Frontal cortex (tissue), 4 donors: ENCODE results near the gene ERN2. TPM values are rescaled to one million over a fixed set of nuclear protein-coding genes. Genes with fewer than 3 reads are reported as not detected.
"Not testable (repeated sequence)": the region's sequence is repeated elsewhere in the genome, so short reads cannot be mapped to it uniquely, and the experiment has no call there.

Source experiments
- DNase-seq, 2 donors: peaks; one replicate each; pipeline ENCODE4 v3.0.0; 2012; ENCODE audit warnings: low spot score in 2 of 2
- FAIRE-seq: peaks from 2 replicates; lab custom pipeline; 2012; peaks lifted over from hg19 to GRCh38; lab: Jason Lieb, UNC
- total RNA-seq: library from RNA; depleted of rRNA; stranded (reverse); fragments of >200 nt; gene quantifications from one replicate; pipeline ENCODE4 v1.2.3, GENCODE V29; 2014
- donor health status: control.
- donor health status: control.
- donor health status: control.

The ERN2 gene
- total RNA-seq: not detected

GRCh38 chr16:23712976-23713375 is at the start of gene ERN2:
Gene ERN2, minus strand, starts transcription at chr16:23713222. Its CDS starts 35 bp downstream, at chr16:23713187.
- DNase-seq (no peak), FAIRE-seq (no peak)

DNA sequence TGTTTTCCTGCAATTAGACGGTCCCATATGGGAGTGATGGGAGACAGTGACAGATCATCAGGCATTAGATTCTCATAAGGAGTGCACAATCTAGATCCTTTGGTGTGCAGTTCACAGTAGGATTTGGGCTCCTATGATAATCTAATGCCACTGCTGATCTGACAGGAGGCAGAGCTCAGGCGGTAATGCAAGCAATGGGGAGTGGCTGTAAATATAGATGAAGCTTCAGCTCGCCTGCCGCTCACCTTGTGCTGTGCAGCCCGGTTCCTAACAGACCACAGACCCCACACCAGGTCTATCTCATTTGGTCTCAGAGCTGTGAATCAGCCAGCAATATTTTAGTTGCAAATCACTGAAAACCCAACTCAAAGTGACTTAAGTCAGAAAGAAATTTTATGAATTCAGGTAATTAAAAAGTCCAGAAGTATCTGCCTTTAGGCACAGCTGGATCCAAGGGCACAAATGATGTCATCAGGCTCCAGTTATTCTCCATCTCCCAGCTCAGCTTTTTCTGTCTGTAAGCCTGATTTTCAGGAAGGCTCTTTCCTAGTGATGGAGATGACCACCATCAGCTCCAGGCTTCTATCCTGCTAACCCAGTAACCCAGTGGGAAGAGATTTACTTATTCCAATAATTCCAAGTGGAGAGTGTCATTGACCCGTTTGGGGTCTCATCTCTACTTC is 45.1 kb upstream of the ERN2 start:
- FAIRE-seq: no peak
- DNase-seq: no peak

- no peak for DNase-seq
- no peak for FAIRE-seq
Measured at GRCh38 chr16:23757116-23757515, 44.1 kb upstream of the ERN2 start.

DNA sequence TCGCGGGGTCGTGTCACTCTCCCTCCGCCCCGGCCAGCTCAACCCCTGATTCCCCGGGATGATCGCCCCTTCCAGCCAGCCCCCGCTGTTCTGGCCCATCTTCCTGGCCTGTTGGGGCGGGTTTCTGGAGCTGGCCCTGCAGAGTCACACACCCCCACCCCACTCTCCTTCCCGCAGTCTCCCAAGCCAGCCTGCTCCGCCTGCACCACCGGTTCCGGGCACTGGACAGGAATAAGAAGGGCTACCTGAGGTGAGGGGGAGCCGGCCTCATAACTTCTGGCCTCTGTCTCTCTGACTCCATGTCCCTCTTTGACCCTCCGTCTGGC is 42.4 kb upstream of the ERN2 start:
- FAIRE-seq: no peak
- DNase-seq: no peak

- no peak for FAIRE-seq
- peak in 1 of 2 donors; percentile 57 for DNase-seq
Measured at GRCh38 chr16:23754594-23755483, 41.8 kb upstream of the ERN2 start, which contains the start of gene CHP2. Gene CHP2, plus strand, starts transcription at chr16:23755026. Its CDS starts 24 bp downstream, at chr16:23755050.

GRCh38 chr16:23753908-23754593 is 41.0 kb upstream of the ERN2 start:
- no peak for FAIRE-seq
- no peak for DNase-seq

- FAIRE-seq, DNase-seq: not testable (repeated sequence)
Measured at GRCh38 chr16:23751053-23751452, 38.0 kb upstream of the ERN2 start.

DNA sequence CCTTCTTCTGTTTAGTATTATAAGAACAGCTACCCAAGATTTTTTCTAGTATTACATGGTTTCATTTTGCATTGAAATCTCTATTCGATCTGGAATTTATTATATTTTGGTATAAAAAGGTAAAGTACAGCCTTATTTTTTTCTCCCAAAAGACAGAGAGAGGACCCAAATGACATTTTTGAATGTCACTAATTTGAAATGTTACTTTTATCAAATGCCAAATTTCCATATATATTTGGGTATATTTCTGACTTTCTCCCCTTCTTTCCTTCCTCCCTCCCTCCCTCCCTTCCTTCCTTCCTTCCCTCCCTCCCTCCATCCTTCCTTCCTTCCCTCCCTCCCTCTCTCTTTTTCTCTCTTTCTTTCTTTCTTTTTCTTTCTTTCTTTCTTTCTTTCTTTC is 35.6 kb upstream of the ERN2 start:
- FAIRE-seq (no peak), DNase-seq (no peak)

GRCh38 chr16:23745263-23745662 is 32.2 kb upstream of the ERN2 start:
- FAIRE-seq (no peak), DNase-seq (no peak)

- no peak for DNase-seq
- no peak for FAIRE-seq
Measured at GRCh38 chr16:23742766-23743165, 29.7 kb upstream of the ERN2 start.

DNA sequence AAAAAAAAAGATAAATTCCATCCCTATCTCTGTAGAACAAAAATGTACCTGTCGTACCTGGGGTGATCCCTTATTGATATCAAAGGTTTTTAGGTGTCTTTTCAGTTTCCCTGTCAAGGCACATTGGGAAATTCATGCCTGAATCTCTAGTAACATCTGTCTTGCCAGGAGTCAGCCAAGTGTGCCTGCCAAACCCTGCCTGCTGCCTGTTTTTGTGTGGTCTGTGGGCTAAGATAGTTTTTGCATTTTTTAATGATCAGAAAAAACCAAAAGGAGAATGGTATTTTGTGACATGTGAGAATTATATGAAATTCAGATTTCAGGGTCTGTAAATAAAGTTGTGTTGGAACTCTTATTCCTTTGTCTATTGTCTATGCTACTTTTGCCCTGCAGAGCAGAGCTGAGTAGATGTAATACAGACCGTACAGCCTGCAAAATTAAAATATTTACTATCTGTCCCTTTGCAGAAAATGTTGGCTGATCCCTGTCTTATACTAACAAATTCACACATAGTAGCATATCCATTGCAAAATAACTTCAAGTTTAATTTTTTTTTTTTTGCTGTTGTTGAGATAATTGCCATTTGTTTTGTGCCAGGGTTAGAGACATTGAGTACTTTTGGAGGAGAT is 28.8 kb upstream of the ERN2 start:
- FAIRE-seq (no peak), DNase-seq (no peak)

- no peak for DNase-seq
- no peak for FAIRE-seq
Measured at GRCh38 chr16:23739516-23739915, 26.5 kb upstream of the ERN2 start.

DNA sequence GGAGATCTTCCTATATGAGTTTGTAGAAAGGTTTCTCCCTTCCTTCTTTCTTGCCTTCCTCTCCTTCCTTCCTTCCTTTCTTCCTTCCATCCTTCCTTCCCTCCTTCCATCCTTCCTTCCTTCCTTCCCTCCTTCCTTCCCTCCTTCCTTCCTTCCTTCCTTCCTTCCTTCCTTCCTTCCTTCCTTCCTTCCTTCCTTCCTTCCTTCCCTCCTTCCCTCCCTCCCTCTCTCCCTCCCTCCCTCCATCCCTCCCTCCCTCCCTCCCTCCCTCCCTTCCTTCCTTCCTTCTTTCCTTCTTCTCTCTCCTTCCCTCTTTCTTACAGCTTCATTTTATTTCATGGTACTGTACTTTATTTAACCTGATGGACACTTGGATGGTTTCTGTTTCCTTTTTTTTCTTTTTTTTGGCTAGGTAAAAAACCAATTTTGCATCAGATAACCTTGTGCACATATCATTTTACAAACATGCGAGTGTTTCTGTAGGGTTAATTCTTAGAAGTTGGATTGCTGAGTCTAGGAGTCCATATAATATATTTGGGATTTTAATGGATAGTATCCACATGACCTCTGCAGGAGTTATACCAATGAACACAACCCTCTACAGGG is 24.5 kb upstream of the ERN2 start:
- FAIRE-seq, DNase-seq: not testable (repeated sequence)

DNA sequence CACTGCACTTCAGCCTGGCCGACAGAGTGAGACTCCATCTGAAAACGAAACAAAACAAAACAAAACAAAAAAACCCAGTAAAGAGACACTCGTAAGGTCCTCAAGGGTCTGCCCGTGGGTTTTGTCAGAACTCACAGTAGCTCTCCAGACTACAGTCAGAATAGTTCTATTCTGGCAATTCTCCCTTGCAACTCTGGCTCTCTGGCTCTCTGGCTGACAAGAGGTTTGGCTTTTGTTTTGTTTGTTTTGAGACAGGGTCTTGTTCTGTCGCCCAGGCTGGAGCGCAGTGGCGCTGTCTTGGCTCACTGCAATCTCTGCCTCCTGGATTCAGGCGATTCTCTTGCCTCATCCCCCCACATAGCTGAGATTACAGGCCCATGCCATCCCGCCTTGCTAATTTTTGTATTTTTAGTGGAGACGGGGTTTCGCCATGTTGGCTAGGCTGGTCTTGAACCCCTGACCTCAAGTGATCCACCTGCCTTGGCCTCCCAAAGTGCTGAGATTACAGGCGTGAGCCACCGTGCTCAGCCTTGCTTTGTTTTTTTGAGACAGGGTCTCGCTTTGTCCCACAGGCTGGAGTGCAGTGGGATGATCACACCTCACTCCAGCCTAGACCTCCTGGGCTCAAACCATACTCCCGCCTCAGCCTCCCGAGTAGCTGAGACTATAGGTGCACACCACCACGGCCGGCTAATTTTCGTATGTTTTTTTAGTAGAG is 21.3 kb upstream of the ERN2 start:
- DNase-seq (no peak), FAIRE-seq (no peak)

DNA sequence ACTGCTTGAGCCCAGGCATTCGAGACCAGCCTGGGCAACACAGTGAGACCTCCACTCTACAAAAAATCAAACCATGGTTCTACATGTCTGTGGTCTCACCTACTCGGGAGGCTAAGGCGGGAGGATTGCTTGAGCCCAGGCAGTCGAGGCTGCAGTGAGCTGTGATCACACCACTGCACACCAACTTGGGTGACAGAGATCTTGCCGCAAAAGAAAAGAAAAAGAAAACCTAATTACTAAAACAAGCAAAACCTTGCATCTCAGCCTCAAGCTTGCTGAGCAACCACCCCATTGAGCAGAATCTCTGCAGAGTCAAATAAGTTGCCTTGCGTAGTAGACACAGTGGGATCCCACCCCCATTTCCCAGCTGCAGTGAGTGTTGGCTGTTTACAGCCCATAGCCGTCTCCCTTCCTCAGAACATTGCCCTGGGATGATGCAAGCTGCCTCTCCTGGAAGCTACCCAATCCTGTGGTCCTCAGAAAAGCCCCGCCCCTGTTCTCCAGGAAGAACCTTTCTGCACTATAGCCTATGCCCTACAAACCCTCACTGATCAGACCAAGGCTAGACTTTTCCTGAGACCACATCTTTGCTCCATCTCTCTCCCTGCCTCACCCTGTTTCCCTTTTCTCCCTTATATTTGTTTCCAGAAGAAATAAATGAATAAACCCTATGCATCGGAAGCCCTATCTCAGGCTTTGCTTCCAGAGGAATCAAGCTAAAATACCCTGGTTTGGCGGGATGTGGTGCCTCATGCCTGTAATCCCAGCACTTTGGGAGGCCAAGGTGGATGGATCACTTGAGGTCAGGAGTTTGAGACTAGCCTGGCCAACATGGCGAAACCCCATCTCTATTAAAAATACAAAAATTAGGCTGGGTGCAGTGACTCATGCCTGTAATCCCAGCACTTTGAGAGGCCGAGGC is 16.7 kb upstream of the ERN2 start:
- DNase-seq (no peak), FAIRE-seq (no peak)

DNA sequence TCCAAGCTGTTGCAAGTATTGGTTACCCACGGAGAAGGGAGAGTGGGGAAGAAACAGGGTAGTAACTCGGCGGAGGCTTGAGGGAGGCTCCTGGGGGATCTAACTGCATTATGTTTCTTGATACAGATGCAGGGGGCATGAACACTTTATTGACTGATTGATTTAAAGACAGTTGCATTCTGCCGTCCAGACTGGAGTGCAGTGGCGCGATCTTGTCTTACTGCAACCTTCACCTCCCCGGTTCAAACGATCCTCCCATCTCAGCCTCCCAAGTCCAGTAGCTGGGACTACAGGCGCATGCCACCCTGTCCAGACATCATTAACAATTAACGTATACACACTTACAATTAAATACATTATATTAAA is 15.1 kb upstream of the ERN2 start:
- no peak for FAIRE-seq
- DNase-seq: no peak

DNA sequence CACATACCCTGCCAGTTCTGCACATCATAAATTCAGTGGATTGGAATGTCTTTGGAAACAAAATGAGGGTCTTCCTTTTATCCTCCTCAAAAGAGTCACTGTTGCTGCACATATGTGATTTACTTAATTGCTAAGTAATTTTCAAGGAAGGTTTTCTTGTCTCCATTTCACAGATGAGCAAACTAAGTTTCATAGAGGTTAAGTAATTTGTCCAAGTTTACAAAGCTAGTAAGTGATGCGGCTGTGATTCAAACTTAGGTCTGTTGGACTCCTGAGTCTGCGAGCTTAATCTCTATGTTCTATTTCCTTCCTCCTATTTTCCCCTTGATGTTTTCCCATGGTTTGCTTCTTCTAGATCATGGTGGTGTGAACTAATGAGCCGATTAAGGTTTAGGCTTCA is 13.7 kb upstream of the ERN2 start:
- no peak for FAIRE-seq

DNA sequence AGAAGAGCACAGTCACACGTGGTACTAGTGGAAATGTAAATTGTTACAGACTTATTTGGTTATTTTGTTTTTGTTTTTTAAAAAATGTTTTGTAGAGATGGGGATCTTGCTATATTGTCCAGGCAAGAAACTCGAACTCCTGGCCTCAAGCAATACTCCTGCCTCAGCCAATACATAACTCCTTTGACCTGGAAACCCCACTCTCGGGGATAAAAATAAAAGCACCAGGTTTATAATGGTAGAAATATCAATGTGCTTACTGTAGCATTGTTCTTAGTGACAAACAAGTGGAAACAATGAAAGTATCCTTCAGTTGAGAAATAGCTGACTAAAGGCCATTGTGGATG is 11.7 kb upstream of the ERN2 start:
- FAIRE-seq: no peak
- DNase-seq: no peak

More for the DNA sequence above, 13.7 kb upstream of the ERN2 start:
- DNase-seq: no peak
